ENCODE results near the gene GPX6.

- TF ChIP-seq RAD21 (IDR thresholded peaks at IDR 0.05; ENCODE audit: low read depth) (no peak), CEBPB (IDR thresholded peaks at IDR 0.05) (no peak), YY1 (IDR thresholded peaks at IDR 0.05; ENCODE audit: low read depth) (no peak), TEAD4 (IDR thresholded peaks at IDR 0.05) (peak; percentile 85), NFIC (IDR thresholded peaks at IDR 0.05) (no peak)
Observed at GRCh38 chr6:28474441-28475219, 41.0 kb downstream of the GPX6 start.

Data from Ishikawa (cell line).